ENCODE measurements around the gene AS3MT. TPM values are rescaled to one million over a fixed set of nuclear protein-coding genes. Genes with fewer than 3 reads are reported as not detected.

Gene AS3MT
- total RNA-seq, 1 experiment from 2014 or later, result 9.3 TPM

DNA sequence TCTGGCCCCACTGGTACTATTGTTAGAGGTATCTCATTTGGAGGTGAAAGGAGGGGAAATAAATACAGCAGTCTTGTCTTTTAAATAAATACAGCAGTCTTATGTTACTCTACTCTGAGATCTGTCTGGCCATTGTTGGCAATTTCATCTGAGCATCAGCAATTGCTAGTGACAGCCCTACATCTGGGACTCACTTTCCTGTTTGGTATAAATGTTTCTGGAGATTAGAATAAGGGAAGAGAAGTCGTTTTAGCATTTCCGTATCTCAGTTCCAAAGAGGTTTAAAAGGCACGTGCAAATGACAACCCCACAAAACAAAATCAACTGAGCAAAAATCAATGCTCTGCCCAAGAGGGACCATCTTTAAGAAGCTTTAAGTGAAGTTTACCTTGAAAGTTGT, 30.7 kb downstream of the AS3MT start (continued):
- no peak for TF ChIP-seq STAT6 (CRISPR knock-in tag; conservative IDR thresholded peaks at IDR 0.05; ENCODE audit: low read depth)

DNA sequence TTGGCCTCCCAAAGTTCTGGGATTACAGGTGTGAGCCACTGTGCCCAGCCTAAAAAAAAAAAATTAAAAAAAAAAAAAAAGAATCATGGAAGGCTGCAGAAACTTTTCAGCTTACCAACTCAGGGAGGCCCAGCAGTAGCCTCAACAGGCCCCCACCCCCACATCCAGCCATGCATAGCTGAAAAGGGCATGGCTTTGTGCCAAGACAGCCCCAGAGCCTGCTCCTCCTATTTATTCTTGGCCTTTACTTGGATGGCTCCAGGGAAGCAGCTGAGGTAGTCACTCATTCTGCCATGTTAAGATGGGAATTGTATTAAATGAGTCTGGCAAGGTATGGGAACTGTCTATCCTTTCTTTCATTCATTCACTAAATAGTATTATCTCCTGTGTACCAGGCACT, 35.1 kb downstream of the AS3MT start:
- Mint-ChIP-seq H3K36me3 (no peaks in the 10 kb centered on the region), H3K27ac (no peak overlapping the region), H3K4me1 (peaks cover 3% of the 10 kb centered on the region; the same call in 1 of the 2 replicates), H3K9me3 (peaks cover 4% of the 10 kb centered on the region; the same call in 1 of the 2 replicates), H3K27me3 (ENCODE audit: low read depth) (no peaks in the 10 kb centered on the region), H3K4me3 (no peak overlapping the region)
- POLR2A ChIA-PET, result interaction anchor here (0.6 to 0.7 kb wide), 2 partner anchors 8 to 1777 kb away, joined by 4 to 7 read pairs; no protein-coding TSS in a partner anchor
- DNase-seq (ENCODE audit: low spot score) (no peak), ATAC-seq (no peak)
- CTCF ChIA-PET, result interaction anchor here (0.9 to 1.5 kb wide), 5 partner anchors 13 to 340 kb away, joined by 3 to 6 read pairs (median 3); partner anchors contain the start of genes CNNM2 and CYP17A1
- TF ChIP-seq OVOL2 (CRISPR knock-in tag; IDR thresholded peaks at IDR 0.05; ENCODE audit: borderline replicate concordance) (no peak), ETV6 (CRISPR knock-in tag; IDR thresholded peaks at IDR 0.05) (no peak), ZNF263 (CRISPR knock-in tag; IDR thresholded peaks at IDR 0.05; ENCODE audit: low read depth) (no peak), IRF2 (CRISPR knock-in tag; IDR thresholded peaks at IDR 0.05; ENCODE audit: borderline replicate concordance, low read depth) (no peak), NFYB (CRISPR knock-in tag; conservative IDR thresholded peaks at IDR 0.05; ENCODE audit: low read depth) (no peak), NR3C1 (CRISPR knock-in tag; conservative IDR thresholded peaks at IDR 0.05; ENCODE audit: low read depth) (no peak)
- TF ChIP-seq, protein P1, sequence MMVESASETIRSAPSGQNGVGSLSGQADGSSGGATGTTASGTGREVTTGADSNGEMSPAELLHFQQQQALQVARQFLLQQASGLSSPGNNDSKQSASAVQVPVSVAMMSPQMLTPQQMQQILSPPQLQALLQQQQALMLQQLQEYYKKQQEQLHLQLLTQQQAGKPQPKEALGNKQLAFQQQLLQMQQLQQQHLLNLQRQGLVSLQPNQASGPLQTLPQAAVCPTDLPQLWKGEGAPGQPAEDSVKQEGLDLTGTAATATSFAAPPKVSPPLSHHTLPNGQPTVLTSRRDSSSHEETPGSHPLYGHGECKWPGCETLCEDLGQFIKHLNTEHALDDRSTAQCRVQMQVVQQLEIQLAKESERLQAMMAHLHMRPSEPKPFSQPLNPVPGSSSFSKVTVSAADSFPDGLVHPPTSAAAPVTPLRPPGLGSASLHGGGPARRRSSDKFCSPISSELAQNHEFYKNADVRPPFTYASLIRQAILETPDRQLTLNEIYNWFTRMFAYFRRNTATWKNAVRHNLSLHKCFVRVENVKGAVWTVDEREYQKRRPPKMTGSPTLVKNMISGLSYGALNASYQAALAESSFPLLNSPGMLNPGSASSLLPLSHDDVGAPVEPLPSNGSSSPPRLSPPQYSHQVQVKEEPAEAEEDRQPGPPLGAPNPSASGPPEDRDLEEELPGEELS (CRISPR knock-in tag; IDR thresholded peaks at IDR 0.05), result no peak
- TF ChIP-seq, protein P2, sequence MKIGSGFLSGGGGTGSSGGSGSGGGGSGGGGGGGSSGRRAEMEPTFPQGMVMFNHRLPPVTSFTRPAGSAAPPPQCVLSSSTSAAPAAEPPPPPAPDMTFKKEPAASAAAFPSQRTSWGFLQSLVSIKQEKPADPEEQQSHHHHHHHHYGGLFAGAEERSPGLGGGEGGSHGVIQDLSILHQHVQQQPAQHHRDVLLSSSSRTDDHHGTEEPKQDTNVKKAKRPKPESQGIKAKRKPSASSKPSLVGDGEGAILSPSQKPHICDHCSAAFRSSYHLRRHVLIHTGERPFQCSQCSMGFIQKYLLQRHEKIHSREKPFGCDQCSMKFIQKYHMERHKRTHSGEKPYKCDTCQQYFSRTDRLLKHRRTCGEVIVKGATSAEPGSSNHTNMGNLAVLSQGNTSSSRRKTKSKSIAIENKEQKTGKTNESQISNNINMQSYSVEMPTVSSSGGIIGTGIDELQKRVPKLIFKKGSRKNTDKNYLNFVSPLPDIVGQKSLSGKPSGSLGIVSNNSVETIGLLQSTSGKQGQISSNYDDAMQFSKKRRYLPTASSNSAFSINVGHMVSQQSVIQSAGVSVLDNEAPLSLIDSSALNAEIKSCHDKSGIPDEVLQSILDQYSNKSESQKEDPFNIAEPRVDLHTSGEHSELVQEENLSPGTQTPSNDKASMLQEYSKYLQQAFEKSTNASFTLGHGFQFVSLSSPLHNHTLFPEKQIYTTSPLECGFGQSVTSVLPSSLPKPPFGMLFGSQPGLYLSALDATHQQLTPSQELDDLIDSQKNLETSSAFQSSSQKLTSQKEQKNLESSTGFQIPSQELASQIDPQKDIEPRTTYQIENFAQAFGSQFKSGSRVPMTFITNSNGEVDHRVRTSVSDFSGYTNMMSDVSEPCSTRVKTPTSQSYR (CRISPR knock-in tag; IDR thresholded peaks at IDR 0.05), result no peak

DNA sequence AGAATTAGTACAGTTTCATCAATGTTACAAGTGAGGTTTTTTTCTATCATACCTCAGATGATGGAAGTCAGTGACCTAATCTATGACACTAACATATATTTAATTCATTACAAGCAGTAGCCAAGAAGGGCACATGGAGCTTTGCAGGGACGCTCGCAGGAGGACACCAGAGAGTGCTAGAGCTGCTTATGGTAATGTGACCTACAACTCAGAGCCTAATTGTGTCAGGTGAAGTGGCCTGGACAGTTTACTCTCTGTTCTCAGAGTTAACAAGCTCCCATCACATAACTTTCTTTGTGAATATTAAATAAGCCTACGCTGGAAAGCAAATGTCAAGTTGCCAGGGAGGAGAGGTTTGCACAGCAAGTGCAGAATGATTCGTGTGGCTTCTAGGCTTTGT, 37.2 kb downstream of the AS3MT start:
- Mint-ChIP-seq H3K4me1 (peaks cover 3% of the 10 kb centered on the region; the same call in 1 of the 2 replicates), H3K27ac (no peak overlapping the region), H3K27me3 (ENCODE audit: low read depth) (no peaks in the 10 kb centered on the region), H3K36me3 (no peaks in the 10 kb centered on the region), H3K4me3 (no peak overlapping the region), H3K9me3 (peaks cover 4% of the 10 kb centered on the region; the same call in 1 of the 2 replicates)
- no peak for DNase-seq (ENCODE audit: low spot score)
- ChIA-PET CTCF (interaction anchor here (1.1 to 2.2 kb wide), 2 partner anchors 10 to 12 kb away, joined by 3 to 5 read pairs; partner anchors contain the start of gene CNNM2), POLR2A (no interaction called here)
- no peak for ATAC-seq
- no peak for TF ChIP-seq GABPB1 (CRISPR knock-in tag; IDR thresholded peaks at IDR 0.05)
- no peak for TF ChIP-seq SP1 (CRISPR knock-in tag; conservative IDR thresholded peaks at IDR 0.05)
- TF ChIP-seq ZNF423 (CRISPR knock-in tag; IDR thresholded peaks at IDR 0.05), result no peak
- TF ChIP-seq ELF4 (CRISPR knock-in tag; IDR thresholded peaks at IDR 0.05; ENCODE audit: low read depth), result no peak

- DNase-seq (ENCODE audit: low spot score) (no peak), ATAC-seq (no peak)
- H3K27ac Mint-ChIP-seq, result no peak overlapping the region
- H3K4me1 Mint-ChIP-seq, result peaks cover 13% of the 10 kb centered on the region
- H3K36me3 Mint-ChIP-seq, result no peaks in the 10 kb centered on the region
- CTCF ChIA-PET, result interaction anchor here (0.6 to 1.5 kb wide), 5 partner anchors 11 to 330 kb away, joined by 3 to 4 read pairs (median 3); no protein-coding TSS in a partner anchor
- peaks cover 11% of the 10 kb centered on the region for H3K27me3 Mint-ChIP-seq (ENCODE audit: low read depth)
- no peak overlapping the region for H3K4me3 Mint-ChIP-seq
- no peaks in the 10 kb centered on the region for H3K9me3 Mint-ChIP-seq
- POLR2A ChIA-PET, result interaction anchor here (0.6 kb wide), 1 partner anchor 1118 kb away, joined by 3 read pairs; no protein-coding TSS in a partner anchor
- no peak for TF ChIP-seq AFF4 (CRISPR knock-in tag; IDR thresholded peaks at IDR 0.05; ENCODE audit: borderline replicate concordance)
- TF ChIP-seq ELF4 (CRISPR knock-in tag; IDR thresholded peaks at IDR 0.05; ENCODE audit: low read depth), result no peak
- TF ChIP-seq RELA (CRISPR knock-in tag; IDR thresholded peaks at IDR 0.05; ENCODE audit: borderline replicate concordance), result no peak
- TF ChIP-seq CDX4 (CRISPR knock-in tag; IDR thresholded peaks at IDR 0.05; ENCODE audit: borderline replicate concordance), result no peak
- no peak for TF ChIP-seq SOX15 (CRISPR knock-in tag; IDR thresholded peaks at IDR 0.05)
- TF ChIP-seq SMAD3 (CRISPR knock-in tag; IDR thresholded peaks at IDR 0.05; ENCODE audit: borderline replicate concordance), result no peak
These were observed 45.5 kb downstream of the AS3MT start for GRCh38 chr10:102914781-102915180.

All from WTC11 (cell line).